ENCODE measurements around the gene SBDS.
A peak's percentile ranks its signal among the peaks of the same experiment; 100 is the strongest.
"Not testable (repeated sequence)": the region's sequence is repeated elsewhere in the genome, so short reads cannot be mapped to it uniquely, and the experiment has no call there.

GRCh38 chr7:67000601-67001258 lies 5.3 kb upstream of the SBDS start:
- TF ChIP-seq CTCF (IDR thresholded peaks at IDR 0.05) = peak; percentile 68
- TF ChIP-seq EZH2 (IDR thresholded peaks at IDR 0.05; ENCODE audit: borderline replicate concordance, insufficient read depth, low read depth, low read length, poor library complexity, severe bottlenecking) = not testable (repeated sequence)
